HCT116 (cell line): Measurements from ENCODE around the gene MISP3.

Experiments used
- TF ChIP-seq, protein P1 (sequence below), 3 experiments: fragments of 200-600 bp in 1 of 3; sonication (generic) in 1 of 3; IDR thresholded peaks in 2 of 3; conservative IDR thresholded peaks in 1 of 3; 2 replicates each; pipeline ENCODE4 v1.5.1; 2012 to 2017; ENCODE audit warnings: low read depth in 2 of 3, low read length in 2 of 3, antibody characterized with exemption in 1 of 3, borderline replicate concordance in 1 of 3, control low read depth in 1 of 3, mild to moderate bottlenecking in 1 of 3, mixed read lengths in 1 of 3, mixed run types in 1 of 3, moderate library complexity in 1 of 3; ENCODE audit not compliant: insufficient read depth in 1 of 3
- TF ChIP-seq, protein P2 (sequence below): IDR thresholded peaks from 2 replicates; pipeline ENCODE4 v1.6.1; 2012

DNA sequence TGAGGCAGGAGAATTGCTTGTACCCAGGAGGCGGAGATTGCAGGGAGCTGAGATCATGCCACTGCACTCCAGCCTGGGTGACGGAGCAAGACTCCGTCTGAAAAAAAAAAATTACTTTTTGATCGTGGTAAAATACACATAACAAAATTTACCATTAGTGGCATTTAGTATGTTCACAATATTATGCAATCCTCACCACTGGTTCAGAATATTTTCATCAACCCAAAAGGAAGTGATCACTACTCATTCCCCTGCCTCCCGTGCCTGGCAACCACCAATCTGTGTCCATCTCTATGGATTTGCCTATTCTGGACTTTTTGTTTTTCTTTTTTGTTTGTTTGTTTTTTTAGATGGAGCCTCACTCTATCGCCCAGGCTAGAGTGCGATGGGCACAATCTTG lies 9.5 kb upstream of the MISP3 start:
- TF ChIP-seq, protein P1, sequence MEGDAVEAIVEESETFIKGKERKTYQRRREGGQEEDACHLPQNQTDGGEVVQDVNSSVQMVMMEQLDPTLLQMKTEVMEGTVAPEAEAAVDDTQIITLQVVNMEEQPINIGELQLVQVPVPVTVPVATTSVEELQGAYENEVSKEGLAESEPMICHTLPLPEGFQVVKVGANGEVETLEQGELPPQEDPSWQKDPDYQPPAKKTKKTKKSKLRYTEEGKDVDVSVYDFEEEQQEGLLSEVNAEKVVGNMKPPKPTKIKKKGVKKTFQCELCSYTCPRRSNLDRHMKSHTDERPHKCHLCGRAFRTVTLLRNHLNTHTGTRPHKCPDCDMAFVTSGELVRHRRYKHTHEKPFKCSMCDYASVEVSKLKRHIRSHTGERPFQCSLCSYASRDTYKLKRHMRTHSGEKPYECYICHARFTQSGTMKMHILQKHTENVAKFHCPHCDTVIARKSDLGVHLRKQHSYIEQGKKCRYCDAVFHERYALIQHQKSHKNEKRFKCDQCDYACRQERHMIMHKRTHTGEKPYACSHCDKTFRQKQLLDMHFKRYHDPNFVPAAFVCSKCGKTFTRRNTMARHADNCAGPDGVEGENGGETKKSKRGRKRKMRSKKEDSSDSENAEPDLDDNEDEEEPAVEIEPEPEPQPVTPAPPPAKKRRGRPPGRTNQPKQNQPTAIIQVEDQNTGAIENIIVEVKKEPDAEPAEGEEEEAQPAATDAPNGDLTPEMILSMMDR (IDR thresholded peaks at IDR 0.05 in 2 of 3, conservative IDR thresholded peaks at IDR 0.05 in 1 of 3; ENCODE audit: borderline replicate concordance in 1 of 3, insufficient read depth in 1 of 3, low read depth in 2 of 3, low read length in 2 of 3) = no peak
- TF ChIP-seq, protein P2, sequence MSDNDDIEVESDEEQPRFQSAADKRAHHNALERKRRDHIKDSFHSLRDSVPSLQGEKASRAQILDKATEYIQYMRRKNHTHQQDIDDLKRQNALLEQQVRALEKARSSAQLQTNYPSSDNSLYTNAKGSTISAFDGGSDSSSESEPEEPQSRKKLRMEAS = no peak
